Dedifferentiated amniotic fluid mesenchymal stem cell (primary cell): ENCODE data around the gene LCE7A.

Experiments used
- DNase-seq: peaks from one replicate; pipeline ENCODE4 v3.0.0-alpha.2; 2016; ENCODE audit errors: extremely low spot score

LCE7A gene, protein sequence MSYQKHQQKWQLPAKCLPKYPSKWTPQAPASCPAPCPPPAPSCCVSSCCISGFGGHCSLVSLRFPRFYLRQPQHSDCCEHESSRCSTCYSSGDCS

GRCh38 chr1:152859696-152860095 is at the start of gene LCE7A:
TSS of gene LCE7A (plus strand) at chr1:152859996. CDS start at chr1:152860698, 702 bp downstream.
- no peak for DNase-seq

DNA sequence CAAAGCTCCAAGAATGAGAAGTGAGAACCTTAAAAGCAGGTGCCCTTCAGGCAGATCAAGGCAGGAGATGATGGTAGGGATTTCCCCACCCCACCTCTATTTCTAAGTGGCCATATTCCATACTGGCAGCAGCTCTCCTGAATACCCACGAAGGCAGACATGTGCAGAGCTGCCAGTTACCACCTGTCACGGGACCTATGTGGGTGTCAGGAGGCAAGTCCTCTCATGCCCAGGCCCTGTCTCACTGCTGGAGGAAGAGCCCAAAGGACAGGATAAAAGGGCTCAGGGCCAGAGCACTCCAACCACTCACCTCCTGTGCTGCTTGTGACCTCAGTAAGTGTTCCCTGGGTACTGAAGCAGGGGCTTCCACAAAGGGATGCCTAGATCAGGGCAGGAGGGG is 48.7 kb upstream of the LCE7A start:
- DNase-seq, result no peak

DNA sequence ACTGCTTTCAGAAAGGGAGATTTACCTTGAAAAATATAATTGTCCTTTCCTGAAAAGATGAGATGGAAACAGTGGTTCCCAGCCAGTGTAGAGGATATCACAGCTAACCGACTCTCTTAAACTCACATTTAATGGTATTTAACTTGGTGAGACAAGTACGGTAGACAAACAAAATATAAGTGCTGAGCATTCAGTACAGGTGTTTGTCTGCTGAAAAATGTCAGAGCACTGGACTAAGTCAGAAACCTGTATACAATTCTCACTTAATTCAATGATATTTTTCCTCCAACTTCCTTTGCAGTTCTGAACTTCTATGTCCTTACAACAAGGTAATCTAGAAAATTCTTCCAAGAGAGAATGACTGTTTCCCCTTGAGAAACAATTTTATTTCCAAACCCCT is 48.1 kb upstream of the LCE7A start, which contains the start of gene LCE1B:
LCE1B (plus strand) TSS at position 301 of the 400 bp plus-strand sequence. CDS start 476 bp downstream, outside the sequence.
- no peak for DNase-seq

DNA sequence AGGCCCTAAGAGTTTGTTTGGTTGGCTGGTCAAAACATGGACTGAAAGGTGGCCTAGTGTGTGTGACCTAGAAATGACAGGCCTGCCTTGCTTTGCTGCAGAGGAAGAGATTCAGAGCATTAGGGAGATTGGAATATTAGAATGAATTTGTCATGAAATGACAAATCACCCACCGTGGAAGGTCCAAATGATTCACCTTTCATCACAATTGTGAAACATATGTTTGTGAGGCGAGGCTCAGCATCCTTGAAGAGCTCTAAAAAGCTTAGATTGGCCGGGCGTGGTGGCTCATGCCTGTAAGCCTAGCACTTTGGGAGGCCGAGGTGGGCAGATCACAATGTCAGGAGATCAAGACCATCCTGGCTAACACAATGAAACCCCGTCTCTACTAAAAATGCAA is 42.5 kb upstream of the LCE7A start:
- no peak for DNase-seq

- no peak for DNase-seq
Observed at GRCh38 chr1:152823294-152823693, 36.5 kb upstream of the LCE7A start.

- DNase-seq, result no peak
Observed at GRCh38 chr1:152824964-152825363, 34.8 kb upstream of the LCE7A start.

GRCh38 chr1:152827173-152827572 is 32.6 kb upstream of the LCE7A start, which contains the start of gene LCE1A:
TSS of gene LCE1A (plus strand) at chr1:152827473. CDS start at chr1:152827473, 0 bp downstream.
- DNase-seq, result no peak

GRCh38 chr1:152836870-152837269 is 22.9 kb upstream of the LCE7A start:
- DNase-seq, result no peak

- DNase-seq, result no peak
Observed at GRCh38 chr1:152842556-152842955, 17.2 kb upstream of the LCE7A start, which contains the start of gene LCE6A. TSS of gene LCE6A (plus strand) at chr1:152842856. CDS start at chr1:152843521, 665 bp downstream.

- DNase-seq, result no peak
Observed at GRCh38 chr1:152855661-152856060, 4.1 kb upstream of the LCE7A start.

DNA sequence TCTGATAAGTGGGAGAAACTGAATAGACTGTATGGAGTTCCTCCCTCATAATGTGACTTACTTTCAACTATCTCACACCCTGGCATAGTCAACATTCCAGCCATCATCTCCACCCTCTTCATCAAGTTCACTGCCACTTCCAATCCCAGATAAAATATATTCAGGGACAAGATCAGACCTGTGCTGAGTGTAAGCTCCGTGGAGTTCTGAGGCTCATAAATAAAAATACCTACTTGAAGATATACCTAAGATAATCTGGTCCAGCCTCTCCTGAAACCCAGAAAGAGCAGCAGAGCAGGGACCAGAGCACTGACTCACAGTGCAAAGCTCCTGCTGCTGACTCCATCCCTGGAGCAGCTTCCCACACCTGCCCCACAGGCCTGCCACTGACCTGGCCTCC is 1.7 kb upstream of the LCE7A start:
- DNase-seq, result no peak

- no peak for DNase-seq
Observed at GRCh38 chr1:152860129-152860528, 333 bp downstream of the LCE7A start.

- DNase-seq, result no peak
Observed at GRCh38 chr1:152861374-152861773, 1.6 kb downstream of the LCE7A start.

- no peak for DNase-seq
Observed at GRCh38 chr1:152864443-152864842, 4.6 kb downstream of the LCE7A start.

GRCh38 chr1:152866321-152866720 is 6.5 kb downstream of the LCE7A start:
- DNase-seq, result no peak

- peak; percentile 36 for DNase-seq
Observed at GRCh38 chr1:152869808-152870419, 10.1 kb downstream of the LCE7A start.

GRCh38 chr1:152870831-152871730 is 11.3 kb downstream of the LCE7A start:
- DNase-seq, result no peak

- DNase-seq, result no peak
Observed at GRCh38 chr1:152871731-152872126, 11.9 kb downstream of the LCE7A start.

DNA sequence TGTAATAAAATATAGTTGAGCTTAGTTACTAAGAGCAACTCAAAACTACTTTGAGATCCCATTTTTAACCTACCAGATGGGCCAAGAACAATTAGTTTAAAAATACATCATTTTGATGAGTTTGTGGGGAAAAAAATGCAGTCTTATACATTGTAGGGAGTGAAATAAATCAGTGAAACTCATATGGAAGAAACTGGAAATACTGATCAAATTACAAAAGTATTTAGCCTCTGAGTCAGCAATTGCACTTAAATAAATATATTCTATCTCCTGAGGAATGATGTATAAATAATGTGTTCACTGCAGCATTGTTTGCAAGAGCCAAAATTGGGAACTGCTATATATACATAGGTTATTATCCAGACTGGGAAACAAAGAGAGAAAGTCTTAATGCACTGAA is 13.7 kb downstream of the LCE7A start:
- DNase-seq, result no peak

DNA sequence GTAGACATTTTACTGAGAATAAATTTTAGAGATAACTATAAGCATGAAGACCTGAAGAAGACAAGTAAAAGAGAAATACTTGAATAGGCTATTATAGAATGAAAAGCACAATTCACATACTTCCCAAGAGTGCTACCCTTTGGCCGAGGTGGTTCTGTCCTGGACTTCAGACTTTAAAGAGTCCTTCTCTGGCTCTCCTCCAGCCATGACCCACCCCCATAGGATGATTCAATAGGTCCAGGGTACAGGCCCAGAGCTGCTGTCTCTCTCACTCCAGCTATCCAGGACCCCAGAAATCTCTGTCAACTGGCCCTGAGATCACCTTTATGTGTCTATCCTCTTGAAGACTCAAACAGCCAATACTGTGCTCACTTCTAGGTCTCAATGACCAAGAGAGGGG is 17.0 kb downstream of the LCE7A start:
- DNase-seq, result no peak

- DNase-seq, result no peak
Observed at GRCh38 chr1:152878042-152878441, 18.2 kb downstream of the LCE7A start, which contains the start of gene SMCP. TSS of gene SMCP (plus strand) at chr1:152878322. CDS start at chr1:152884423, 6,101 bp downstream.

DNA sequence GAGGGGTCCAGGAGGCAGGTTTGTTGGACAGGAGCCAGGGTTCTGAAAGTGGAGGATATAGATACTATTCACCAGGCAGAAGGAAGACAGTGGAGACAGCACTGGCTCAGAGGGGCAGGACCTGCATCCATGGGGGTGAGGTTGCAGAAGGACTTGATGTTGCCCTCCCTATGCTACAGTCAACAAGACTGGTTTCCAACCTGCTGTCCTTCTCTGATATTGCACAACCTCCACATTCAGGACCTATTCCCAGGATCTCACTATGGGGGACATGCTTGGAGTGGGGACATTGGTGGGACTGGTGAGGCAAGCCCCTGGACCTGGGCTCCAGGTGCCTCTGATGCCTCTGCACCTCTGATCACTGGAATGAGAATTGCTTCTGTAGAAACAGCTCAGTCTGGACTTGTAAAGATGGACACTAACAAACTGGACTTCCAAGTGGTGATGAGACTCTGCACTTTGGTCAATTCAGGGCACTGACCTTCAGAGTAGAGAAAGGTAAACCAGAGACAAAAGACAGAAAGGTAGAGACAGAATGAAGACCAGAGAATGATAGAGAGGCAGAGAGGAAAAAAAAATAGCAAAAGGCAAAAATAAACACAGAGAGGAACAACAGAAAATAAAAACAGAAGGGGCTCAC is 19.9 kb downstream of the LCE7A start:
- no peak for DNase-seq
